Activated CD4-positive, alpha-beta T cell treated with anti-CD3 and anti-CD28 coated beads, Interleukin-2, Interleukin-6, amounts not matched to agents 100 ng/mL and 50 ng/mL, durations not matched to agents 16 hours and 8 hours (primary cell): ENCODE measurements around the gene BORCS6.
"Not testable (repeated sequence)": the region's sequence is repeated elsewhere in the genome, so short reads cannot be mapped to it uniquely, and the experiment has no call there.

Experiments
- DNase-seq: peaks from one replicate; pipeline ENCODE4 v3.0.0-alpha.2; 2020

The BORCS6 gene

GRCh38 chr17:8170186-8170585, 19.8 kb downstream of the BORCS6 start:
- DNase-seq, result not testable (repeated sequence)

GRCh38 chr17:8167526-8167925, 22.5 kb downstream of the BORCS6 start:
- DNase-seq, result no peak

- DNase-seq, result no peak
Observed at GRCh38 chr17:8166731-8167130, 23.2 kb downstream of the BORCS6 start.

- DNase-seq, result no peak
Observed at GRCh38 chr17:8164815-8165131, 25.2 kb downstream of the BORCS6 start.

GRCh38 chr17:8163978-8164814, 25.8 kb downstream of the BORCS6 start:
- DNase-seq, result peak; percentile 85

- no peak for DNase-seq
Observed at GRCh38 chr17:8162997-8163977, 26.7 kb downstream of the BORCS6 start.

GRCh38 chr17:8162233-8162996, 27.6 kb downstream of the BORCS6 start, which contains the start of gene VAMP2:
Gene VAMP2, minus strand, starts transcription at chr17:8162948. Its CDS starts 69 bp downstream, at chr17:8162879.
- peak; percentile 85 for DNase-seq

GRCh38 chr17:8161289-8162232, 28.4 kb downstream of the BORCS6 start:
- DNase-seq, result no peak

- no peak for DNase-seq
Observed at GRCh38 chr17:8160741-8161221, 29.2 kb downstream of the BORCS6 start.

- no peak for DNase-seq
Observed at GRCh38 chr17:8160224-8160577, 29.8 kb downstream of the BORCS6 start.

- no peak for DNase-seq
Observed at GRCh38 chr17:8159459-8160223, 30.3 kb downstream of the BORCS6 start.

- no peak for DNase-seq
Observed at GRCh38 chr17:8159032-8159400, 31.0 kb downstream of the BORCS6 start.

- peak; percentile 93 for DNase-seq
Observed at GRCh38 chr17:8158267-8159031, 31.5 kb downstream of the BORCS6 start.

- peak; percentile 100 for DNase-seq
Observed at GRCh38 chr17:8156246-8156992, 33.6 kb downstream of the BORCS6 start.

- DNase-seq, result no peak
Observed at GRCh38 chr17:8155996-8156245, 34.1 kb downstream of the BORCS6 start.

- no peak for DNase-seq
Observed at GRCh38 chr17:8155231-8155995, 34.6 kb downstream of the BORCS6 start.

GRCh38 chr17:8154608-8155155, 35.3 kb downstream of the BORCS6 start:
- DNase-seq, result no peak

- peak; percentile 91 for DNase-seq
Observed at GRCh38 chr17:8153957-8154607, 35.9 kb downstream of the BORCS6 start.
